ENCODE measurements around the gene GPR78.

GPR78 gene

DNA sequence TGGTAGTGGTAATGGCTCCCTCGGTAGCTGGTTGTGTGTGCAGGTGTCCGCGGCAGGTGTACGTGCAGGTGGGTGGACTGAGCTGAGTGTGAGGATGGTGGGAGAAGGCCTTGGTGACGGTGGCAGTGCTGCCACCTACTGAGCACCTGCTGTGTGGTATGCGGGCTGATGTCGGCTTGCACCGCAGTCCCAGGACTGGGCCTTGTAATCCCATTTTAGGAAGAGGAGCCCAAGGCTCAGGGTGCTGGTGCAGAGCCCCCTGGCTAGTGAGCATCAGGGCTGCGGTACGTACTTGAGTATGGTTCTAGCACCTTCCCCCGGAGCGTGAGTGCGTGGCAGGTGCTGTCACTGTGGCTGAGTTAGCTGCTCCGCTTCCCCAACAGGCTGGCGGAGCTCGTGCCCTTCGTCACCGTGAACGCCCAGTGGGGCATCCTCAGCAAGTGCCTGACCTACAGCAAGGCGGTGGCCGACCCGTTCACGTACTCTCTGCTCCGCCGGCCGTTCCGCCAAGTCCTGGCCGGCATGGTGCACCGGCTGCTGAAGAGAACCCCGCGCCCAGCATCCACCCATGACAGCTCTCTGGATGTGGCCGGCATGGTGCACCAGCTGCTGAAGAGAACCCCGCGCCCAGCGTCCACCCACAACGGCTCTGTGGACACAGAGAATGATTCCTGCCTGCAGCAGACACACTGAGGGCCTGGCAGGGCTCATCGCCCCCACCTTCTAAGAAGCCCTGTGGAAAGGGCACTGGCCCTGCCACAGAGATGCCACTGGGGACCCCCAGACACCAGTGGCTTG lies 6.7 kb downstream of the GPR78 start:
- DNase-seq (ENCODE audit: low read depth in 2 of 2), result no peak

DNA sequence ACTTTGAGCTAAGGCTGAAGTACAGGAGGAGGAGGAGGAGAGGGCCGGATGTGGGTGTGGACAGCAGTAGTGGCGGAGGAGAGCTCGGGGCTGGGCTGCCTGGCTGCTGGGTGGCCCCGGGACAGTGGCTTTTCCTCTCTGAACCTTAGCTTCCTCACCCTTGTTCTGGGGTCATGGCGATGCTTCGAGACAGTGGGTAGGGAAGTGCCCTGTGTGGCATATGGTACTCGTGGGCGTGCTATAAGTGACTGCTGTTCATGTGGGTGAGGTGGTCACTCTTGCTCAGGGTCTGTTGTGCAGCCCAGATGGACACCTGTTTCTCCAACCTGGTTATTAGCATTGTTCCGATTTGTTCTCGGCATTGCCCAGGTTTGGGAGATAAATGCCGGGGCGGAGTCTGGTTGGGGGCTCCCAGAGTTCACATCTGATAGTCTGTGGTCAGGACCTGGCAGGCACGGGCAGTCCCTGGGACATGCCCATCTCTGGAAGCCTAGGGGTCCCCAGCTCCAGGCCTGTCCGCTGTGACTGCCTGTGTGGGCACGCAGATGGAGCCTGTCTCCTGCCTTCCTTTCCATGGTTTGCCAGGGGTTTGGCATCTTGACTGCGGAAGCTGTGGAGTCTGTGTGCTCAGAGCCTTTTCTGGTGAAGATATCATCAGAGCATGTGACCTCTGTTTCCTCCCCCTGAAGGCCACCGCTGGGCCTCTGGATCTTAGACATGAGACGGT lies 7.4 kb downstream of the GPR78 start:
- no peak for DNase-seq (ENCODE audit: low read depth in 2 of 2)

DNA sequence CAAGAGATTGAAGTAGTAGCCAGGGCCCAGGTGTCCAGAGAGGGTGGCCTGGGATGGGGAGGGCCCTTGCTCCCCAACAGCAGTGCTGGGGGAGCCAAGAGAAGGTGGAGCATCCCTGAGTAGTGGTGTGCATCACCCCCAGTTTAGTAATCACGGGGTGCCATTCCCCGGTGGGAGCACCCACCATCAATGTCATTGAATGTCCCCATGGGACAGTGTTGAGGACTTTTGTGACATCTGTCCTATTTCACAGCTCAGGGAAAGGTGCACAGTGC lies 7.9 kb downstream of the GPR78 start:
- DNase-seq (ENCODE audit: low read depth in 2 of 2), result no peak

DNA sequence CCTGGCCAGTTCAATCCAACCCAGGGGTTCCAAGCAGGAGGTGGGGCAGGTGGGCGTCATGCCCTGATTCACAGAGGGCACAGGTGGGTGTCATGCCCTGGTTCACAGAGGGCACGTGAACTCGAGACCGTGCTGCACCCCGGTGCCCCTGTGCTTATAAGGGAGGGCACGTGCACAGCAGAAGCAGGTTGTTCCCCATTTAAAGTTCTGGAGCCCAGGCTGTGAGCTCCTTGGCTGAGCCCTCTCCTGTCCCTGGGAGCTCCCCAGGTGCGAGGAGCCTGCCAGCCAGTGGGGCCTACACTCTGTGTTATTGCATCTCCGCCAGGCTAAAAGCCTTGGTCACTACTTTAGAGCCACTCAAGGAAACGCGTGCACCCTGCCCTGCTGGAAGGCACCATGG lies 9.1 kb downstream of the GPR78 start:
- no peak for DNase-seq (ENCODE audit: low read depth in 2 of 2)

DNA sequence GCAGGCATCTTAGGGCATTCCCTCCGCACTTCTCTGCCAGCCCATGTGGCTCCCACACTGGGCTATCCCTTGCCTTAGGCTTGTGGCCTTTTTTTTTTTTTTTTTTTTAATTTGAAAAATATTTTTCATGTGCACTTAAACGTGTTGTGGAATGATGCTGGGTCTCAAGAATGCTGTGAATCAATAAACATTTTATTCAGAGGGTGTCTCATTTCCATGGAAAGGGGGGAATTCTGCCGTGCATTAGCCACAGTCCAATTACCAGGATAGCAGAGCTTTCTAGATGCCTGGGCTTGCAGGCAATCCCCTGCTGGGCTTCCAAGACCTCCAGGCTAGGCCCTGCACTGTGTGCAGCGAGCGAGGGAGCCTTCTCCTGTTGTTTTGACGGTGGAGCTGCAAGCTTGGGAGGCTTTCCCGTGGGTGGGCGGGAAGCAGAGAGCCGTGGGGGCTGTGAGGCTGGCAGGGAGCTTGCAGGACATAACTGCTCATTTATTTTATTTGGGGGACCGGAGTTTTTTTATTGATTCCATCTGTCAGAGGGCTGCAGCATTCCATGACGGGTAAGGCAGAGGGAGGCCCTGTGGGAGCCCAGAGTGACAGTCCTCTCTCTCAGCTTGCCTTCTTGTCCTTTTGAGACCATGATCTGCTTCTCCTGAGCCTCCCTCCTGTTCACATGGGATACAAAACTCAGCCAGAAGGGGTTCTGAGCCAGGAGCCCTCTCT lies 9.8 kb downstream of the GPR78 start:
- no peak for DNase-seq (ENCODE audit: low read depth in 2 of 2)

DNA sequence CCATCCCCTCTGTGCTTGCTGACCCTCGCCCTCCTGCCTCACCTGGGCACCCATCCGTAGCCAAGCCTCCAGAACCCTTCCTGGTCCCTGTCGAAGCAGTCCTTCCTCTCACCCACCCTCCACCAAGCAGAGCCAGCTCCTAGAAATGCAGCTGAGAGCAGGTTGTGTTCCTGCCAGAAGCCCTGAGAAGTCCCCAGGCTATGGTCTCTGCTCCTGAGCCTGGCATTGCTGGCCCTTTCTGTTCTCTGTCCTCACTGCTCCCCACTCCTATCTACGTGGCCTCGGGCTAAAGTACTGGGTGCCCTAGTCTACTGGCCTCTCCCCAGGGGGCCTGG lies 10.3 kb downstream of the GPR78 start:
- no peak for DNase-seq (ENCODE audit: low read depth in 2 of 2)

DNA sequence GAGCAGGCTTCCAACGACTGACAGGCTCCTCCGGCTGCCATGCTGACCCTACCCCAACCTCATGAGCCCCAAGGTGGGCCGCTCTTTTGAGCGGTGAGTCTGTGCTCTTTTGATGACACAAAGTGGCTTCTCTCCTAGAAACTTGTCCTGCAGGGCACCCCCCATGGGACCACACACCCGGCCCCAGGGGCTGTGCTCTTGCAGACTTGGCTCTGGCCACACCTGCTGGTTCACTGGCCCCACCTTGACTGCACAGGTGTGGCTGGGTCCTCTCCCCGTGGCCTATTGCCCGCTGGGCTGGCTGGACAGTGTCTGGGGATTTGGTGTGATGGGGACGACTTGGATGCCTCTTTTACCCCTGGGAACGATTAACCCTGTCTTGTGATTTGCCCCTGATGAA lies 10.9 kb downstream of the GPR78 start:
- DNase-seq (ENCODE audit: low read depth in 2 of 2), result no peak

DNA sequence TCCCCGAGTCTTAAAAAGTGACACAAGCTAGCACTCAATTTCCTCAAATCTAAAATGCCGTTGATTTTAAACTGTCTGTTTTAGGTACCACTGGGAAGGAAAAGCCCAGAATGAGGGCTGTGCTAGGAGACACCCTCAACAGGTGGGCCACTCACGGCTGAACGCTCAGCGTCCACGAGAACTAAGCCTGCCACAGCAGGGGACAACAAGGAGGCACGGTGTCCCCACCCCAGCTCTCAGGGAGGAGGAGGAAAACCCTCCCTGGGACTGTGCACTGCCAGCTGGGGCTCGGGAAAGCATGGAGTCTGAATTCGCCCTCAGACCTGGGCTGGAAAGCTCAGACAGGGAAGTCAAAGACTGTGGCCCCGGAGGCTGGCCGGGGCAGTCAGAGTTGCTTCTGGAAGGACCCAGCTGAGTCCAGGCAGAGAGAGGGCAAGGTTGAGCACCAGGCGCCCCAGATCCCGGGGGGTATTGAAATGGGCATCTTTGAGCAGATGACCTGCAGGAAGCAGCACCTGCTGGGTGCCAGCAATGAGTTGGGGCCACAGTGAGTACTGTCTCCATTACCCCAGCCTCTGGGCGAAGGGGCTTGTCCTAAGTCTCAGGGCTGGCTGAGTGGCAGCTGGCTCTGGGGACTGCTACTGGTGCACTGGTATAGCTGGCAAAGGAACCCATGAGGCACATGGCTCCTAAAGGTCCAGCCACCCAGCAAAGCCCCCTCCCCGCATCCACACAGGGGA lies 11.6 kb downstream of the GPR78 start:
- no peak for DNase-seq (ENCODE audit: low read depth in 2 of 2)

DNA sequence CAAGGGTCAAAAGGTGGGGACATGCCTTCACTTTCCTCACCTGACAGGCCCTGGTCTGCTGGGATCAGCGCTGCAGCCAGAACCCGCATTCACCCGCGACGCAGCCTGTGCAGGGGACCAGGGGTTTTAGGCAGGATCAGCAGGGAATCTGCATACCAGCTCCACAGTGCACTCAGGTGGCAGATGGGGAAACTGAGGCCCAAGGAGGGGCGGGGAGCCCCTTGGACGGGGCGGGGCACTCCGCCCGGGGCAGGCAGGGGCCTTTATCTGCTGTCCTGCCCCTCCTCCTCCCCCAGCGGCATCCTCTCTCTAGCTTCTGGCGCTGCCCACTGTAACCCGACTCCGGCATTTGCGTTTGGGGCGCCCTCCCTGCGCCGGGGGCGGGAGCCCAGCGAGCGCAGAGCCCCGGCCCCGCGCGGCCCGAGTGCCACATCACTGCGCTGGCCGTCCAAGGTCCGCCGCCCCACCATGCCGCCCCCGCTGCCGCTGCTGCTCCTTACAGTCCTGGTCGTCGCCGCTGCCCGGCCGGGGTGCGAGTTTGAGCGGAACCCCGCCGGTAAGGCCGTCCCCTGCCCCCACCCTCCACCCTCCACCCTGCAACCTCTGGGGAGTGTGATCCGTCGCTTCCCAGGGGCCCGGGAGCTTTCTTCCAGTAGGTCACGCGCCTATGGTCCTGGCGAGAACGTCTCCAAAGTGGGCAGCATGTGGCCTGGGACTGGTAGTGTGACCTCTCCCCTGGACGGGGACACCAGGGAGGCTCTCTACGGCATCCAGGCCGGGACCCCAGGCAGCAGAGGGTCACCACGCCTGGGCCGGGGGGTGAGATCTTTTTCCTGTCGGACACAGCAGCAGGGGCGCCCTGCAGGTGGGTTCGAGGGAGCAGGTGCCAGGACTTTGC lies 12.4 kb downstream of the GPR78 start, which contains the start of gene CPZ:
TSS of gene CPZ (plus strand) at position 400 of the 898 bp plus-strand sequence. CDS start at position 469, 69 bp downstream.
- no peak for DNase-seq (ENCODE audit: low read depth in 2 of 2)

DNA sequence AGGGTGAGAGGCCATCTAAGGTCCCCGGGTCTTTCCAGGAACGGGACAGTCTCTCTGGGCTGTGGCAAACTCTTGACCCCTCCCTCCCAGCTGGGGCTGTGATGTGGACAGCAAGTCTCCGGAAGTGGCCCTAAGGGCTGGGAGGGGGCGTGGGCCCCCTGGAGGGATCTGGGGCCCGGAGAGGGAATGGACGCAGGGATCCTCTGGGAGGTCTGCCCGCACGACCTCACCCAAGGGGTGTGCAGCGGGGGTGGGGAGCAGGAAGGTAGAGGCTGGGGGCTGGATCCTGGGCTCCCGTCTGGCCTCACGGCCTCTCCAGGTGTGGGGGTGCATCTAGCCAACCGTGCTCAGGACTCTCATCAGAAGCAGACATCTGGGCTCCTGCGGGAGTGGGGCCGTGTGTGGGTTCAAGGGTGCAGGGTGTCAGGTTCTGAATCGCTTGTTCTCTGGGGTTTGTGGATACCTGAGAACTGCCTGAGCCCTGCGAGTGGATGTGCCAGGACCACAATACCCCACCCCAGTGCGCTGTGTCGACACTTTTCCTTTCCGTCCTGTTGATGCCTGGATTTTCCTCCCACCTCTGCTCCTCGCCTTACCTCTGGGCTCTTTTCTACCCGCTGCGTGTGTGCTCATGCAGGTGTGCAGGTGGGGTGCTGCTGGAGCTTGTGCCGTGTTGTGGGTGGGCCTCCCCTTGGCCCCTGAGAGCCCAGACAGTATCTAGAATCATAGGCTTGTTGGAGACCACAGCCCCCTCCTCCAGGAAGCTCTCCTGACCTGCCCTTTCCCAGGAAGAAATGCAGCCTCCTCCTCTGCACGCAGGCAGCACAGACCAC lies 13.3 kb downstream of the GPR78 start:
- DNase-seq (ENCODE audit: low read depth in 2 of 2), result no peak

DNA sequence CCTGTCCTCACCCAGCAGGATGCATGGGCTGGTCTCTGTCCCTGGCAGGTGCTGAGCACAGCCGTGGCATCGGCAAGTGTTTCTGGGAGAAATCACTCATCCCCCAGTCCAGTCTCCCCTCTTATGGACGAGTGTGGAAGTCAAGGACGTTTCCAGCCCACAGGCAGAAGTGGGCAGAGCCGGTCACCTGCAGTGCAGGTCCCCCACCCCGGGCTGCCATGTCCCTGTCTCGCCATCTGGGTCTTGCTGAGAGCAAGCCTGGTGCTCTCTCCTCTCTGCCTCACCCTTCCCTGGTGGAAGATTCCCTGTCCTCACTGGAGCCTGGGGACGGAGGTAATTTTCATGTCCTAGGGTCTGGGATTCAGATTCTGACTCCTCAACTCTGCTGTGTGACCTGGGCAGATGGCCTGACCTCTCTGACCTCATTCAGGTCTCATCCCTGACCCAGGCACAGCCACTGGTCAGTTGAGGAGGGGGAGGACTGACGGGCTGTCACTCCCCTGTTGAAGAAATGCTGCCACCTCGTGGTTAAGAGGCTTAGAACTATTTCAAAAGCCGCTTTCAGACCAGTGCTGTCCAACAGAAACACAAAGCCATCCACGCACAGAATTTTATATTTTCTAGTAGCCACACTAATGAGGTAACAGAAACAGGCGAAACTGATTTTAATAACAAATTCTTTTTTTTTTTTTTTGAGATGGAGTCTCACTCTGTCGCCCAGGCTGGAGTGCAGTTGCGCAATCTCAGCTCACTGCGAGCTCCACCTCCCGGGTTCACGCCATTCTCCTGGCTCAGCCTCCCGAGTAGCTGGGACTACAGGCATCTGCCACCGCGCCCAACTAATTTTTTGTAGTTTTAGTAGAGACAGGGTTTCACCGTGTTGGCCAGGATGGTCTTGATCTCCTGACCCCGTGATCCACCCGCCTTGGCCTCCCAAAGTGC lies 14.2 kb downstream of the GPR78 start:
- DNase-seq (ENCODE audit: low read depth in 2 of 2), result no peak

DNA sequence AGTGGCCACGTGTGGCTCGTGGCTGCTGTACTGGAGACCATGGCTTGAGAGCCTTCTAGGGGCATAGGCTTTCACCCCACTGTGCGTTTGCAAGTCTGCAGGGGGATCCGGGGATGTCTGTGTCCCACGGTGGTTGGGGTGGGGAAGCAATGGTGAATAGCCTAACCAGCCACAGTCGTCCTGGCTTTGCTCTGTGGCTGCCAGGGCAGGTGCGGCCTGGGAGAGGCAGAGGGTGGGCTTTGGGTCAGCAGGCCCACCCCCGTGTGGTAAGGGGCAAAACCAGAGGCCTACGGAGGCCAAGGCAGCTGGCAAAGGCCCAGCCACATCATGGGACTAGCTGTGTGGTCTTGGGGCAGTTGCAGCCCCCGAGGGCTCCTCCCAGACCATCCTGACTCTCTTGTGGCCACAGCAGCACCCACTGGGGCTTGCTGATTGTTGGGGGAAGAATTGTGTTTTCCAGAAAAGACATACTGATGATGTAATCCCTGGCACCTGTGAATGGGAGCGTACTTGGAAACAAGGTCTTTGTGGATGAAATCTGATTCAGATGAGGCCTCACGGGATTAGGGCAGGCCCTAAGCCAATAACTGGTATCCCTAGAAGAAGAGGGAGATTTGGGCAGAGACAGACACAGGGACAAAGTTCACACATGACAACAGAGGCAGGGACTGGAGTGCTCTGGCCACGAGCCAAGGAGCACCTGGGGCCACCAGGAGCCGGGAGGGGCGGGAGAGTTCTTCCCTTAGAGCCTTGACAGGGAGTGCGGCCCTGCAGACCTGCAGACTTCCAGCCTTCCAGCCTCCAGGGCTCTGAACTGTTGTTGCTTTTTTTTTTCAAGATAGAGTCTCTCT lies 15.3 kb downstream of the GPR78 start:
- no peak for DNase-seq (ENCODE audit: low read depth in 2 of 2)

DNA sequence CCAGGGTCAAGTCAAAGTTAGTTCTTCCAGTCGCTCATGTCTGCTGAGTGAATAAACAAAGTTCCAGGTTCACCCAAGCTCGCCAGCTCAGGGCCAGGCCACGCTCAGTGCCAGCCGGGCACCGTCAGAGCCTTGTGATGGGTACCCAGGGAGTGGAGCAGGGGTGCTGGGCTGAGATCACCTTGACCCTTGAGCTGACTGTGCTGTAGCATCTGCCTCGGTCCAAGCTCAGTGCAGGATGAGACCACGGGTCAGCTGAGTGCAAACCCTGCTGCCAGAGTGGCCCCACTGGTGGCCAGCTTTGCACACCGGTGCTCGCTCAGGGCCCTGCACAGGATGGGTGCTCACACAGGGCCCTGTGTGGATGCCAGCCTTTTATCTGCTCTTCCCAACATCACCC lies 16.7 kb downstream of the GPR78 start:
- DNase-seq (ENCODE audit: low read depth in 2 of 2), result no peak

DNA sequence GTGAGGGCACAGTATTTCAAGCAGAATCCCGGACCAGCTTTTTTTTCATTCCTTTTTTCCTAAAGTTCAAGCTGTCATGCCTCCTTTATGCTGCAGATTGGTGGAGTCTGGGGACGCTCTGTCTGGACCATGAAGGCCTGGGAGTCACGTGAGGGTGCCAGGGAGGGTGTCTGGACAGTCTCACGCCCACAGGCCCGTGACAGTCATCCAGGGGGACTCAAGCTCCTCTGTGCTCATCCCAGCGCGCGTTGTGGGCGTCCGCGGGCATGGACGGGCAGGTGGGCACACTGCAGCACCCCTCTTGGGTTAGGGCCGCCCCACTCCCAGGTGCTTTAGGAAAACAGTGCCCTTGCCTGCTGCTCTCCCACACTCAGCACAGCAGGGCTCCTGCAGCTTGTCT lies 17.1 kb downstream of the GPR78 start:
- DNase-seq (ENCODE audit: low read depth in 2 of 2), result no peak

DNA sequence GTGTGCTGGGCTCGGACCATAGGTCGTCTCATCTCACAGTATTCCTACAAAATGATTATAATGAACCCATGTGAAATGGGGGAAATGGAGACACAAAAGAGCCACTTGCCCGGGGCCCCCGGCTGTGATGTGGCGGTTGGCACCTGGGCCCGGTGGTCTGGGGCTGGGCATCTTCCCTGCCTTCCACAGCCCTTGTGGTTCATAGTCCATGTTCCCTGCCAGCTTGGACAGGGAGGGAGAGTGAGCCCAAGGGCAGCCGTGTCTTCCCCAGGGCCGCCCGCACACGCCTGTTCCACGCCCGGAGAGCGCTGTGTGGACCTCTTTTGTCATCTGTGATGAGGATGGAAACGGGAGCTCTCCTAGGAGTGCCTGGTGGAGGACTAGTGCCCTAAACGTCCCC lies 17.6 kb downstream of the GPR78 start:
- DNase-seq (ENCODE audit: low read depth in 2 of 2), result no peak

DNA sequence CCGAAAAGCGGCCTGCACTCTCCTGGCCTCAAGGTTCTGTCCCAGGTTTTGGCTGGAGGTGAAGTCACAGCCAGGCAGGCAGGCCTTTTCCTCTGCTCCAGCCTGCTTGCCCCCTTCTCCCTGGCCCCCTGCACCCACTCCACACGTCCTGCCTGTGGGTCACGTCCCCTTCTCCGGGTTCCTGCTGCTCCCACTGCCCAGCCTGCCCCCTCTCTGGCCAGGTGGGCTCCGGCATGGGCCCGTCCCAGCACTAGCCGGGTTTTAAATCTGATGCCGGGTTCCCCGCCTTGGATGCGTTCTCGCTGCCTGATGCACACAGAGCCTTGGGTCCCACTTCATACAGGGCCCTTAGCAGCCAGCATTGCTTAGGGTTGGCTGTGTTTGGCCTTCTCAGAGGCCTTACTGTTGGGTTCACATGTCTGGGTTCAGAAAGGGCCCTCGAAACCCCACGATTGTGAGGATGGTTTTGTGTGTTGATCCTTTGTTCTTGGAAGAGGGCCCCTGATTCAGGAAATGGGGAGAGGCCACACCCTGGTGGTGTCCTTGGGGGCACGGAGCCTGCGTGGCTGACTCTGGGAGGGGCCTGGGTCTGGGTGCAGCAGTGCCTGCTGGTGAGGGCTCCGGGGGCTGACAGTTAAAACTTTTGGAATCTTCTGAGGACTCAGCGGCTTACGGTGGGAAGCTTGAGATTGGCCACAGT lies 18.3 kb downstream of the GPR78 start:
- DNase-seq (ENCODE audit: low read depth in 2 of 2), result no peak

DNA sequence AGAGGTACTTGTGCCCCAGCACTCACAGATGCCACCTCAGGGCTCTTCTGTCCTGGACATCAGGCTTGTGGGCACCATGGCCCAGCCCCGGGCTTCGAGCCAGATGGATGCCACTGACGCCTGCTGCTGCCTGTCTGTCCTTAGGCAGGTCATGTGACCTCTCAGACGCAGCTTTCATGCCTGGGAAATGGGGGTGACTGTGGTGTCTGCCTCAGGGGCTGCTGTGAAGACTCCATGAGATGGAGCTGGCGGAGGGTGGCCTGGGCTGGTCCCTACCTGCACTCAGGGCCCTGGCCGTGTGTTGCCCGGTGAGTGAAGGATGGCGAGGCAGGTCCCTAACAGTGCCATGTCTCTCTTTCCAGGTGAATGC lies 18.9 kb downstream of the GPR78 start:
- DNase-seq (ENCODE audit: low read depth in 2 of 2), result no peak

DNA sequence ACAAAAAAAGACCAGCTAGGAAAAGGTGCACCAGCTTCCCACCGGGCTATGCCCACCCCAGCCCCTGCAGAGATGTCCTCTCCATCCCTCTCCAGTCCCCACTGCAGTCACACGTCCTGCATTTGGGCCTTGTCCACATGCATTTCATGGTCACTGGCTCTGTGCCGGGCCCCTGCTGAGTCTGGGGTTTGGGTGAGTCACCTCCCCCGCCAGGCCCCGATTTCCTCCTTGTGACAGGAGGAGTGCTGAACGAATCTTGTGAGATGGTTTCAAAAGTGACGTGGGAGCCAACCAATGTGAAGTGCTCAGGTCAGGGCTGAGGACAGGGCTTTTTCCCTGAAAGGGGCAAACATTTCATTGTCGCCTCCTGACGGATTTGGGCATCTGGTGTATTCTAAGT lies 19.5 kb downstream of the GPR78 start:
- no peak for DNase-seq (ENCODE audit: low read depth in 2 of 2)
